ENCODE data around the gene JOSD2.
"Not testable (repeated sequence)": the region's sequence is repeated elsewhere in the genome, so short reads cannot be mapped to it uniquely, and the experiment has no call there.

JOSD2 gene

DNA sequence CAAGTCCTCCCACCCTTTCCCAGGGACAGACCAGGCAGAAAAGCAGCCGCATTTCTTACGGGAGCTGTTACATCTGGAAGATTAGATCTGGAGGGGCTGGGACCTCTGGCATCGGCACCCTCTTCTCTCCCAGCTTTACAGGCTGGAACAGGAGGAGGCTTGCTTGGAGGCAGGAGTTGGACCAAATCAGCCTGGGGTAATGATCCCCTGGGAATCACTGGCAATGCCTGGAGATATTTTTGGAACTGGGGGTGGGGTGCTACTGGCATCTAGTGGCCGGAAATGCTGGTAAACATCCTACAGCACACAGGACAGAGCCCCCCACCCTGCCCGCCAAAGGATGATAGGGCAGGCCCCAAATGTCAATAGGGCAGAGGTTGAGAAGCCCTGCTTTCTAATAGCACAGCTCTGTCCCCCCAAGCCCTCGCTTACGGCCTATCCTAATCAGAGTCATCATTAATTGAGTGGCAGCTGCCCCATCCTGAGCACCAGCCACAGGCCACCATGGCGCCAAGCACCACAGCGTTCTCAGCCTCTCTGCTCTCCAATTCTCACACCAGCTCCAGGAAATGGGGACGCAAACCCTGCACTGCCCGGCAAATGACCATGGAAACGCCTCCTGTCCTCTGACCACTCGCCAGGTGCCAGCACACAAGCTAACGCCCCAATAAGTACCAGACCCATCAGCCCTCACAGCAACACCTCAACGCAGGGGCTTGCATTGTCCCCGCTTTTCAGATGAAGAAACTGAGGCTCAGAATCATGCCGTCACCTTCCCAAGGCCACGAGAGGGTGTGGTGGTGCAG, 36.6 kb upstream of the JOSD2 start:
- peak; percentile 15 for DNase-seq (ENCODE audit: low spot score)

- no peak for DNase-seq (ENCODE audit: low spot score)
Observed at GRCh38 chr19:50546527-50547221, 35.7 kb upstream of the JOSD2 start.

DNA sequence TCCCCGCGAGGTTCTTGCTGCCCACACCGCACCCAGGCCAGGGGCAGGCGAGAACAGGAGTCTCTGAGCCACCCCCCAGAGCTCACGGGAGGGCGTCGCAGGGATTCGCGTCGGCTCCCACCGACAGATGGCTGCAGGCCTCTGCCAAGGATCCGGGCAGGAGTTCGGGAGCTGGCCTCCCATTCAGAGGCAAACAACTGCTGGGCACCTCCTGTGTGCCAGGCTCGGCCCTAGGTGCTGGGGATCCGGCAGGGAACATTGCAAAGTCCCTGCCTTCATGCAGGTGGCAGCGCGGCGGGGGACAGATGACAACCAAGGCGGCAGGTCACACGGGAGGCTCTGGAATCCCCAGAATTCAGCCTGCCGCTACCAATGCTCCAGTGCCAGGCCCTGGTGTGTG, 32.0 kb upstream of the JOSD2 start:
- no peak for DNase-seq (ENCODE audit: low spot score)

GRCh38 chr19:50537769-50538230, 26.8 kb upstream of the JOSD2 start:
- DNase-seq (ENCODE audit: low spot score), result peak; percentile 75

- DNase-seq (ENCODE audit: low spot score), result no peak
Observed at GRCh38 chr19:50537306-50537685, 26.3 kb upstream of the JOSD2 start.

DNA sequence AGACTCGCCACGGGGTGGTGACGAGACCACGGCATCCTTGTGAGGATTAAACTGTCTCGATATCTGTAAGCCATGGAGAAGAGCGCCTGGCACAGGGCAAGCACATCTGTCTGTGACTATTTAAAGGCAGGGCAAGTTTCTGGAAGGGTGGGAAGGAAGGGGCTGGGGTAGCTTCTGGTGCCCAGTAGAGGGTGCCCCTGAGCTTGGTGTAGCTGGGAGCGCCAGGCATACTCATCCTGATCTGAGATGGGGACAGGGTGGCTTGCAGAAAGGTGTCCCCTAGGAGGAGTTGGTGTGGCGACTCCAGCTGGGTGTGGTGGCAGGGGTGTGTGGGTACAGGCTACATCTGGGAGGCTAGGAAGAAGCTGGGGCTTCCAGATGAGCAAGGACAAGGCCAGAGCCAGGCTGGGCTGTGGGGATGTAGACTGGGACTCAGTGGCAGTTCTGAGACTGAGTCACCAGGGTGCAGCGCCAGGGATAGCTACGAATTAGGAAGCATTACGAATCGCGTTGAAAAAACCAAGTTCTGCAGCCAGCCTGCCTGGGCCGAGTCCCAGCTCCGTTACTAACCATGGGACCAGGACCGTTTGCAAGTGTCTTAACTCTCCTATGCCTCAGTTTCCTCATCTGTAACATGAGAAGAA, 25.8 kb upstream of the JOSD2 start:
- DNase-seq (ENCODE audit: low spot score), result no peak

GRCh38 chr19:50535672-50536187, 24.7 kb upstream of the JOSD2 start:
- no peak for DNase-seq (ENCODE audit: low spot score)

DNA sequence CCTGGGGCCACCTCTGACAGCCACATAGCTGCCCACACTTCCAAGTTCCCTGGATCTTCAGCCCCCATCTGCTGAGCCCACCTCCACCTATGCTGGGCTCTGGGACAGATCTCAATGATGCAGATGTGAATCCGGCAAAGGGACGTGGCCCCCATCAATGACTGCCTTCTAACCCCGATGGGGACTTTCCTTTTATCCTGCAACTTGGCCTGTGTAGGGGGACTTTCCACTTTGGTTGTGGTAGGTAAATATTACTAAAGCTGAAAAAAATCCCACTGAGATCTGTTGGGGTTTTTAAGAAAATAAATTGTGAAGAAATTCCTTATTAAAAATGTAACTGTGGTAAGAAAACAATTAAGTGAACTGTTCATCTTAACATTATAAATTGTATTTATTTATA, 23.5 kb upstream of the JOSD2 start:
- no peak for DNase-seq (ENCODE audit: low spot score)

DNA sequence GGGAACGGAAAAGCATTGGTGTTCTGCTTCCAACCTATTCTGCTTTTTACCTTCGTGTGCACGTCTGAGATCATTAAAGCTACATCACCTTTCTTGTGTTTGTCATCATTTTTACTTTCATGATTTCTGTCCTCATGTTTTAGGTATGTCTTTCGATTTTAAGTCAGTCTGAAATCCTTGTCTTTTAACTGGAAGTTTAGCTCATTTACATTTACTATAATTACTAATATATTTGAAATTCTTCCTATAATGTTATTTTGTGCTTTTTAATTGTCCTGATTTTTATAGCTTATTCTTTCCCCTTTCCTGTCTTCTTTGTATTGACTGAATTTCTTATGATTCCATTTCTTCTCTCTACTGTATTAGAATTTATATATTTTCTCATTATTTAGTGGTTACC, 22.0 kb upstream of the JOSD2 start:
- DNase-seq (ENCODE audit: low spot score), result no peak

DNA sequence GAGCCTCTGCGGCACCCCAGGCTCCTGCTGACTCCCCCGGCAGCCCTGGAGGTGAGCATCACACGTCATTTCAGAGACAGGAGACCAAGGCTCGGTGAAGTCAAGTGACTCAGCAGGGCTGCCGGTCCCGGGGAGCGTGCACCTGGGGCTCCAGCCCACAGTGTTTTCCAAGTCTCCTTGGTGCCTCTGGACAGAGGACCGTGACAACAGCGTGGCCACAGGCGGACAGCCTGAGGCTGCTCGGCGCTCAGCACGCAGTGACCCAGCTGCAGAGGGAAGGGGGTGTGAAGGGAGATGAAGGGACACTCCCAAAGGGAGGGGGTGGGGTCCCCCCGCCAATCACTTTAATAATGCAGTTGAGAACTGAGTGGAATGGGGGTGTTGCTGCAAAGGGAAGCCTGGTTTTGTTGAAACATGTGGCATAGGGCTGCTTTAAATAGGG, 20.2 kb upstream of the JOSD2 start:
- no peak for DNase-seq (ENCODE audit: low spot score)

GRCh38 chr19:50528052-50528451, 17.1 kb upstream of the JOSD2 start:
- DNase-seq (ENCODE audit: low spot score), result not testable (repeated sequence)

DNA sequence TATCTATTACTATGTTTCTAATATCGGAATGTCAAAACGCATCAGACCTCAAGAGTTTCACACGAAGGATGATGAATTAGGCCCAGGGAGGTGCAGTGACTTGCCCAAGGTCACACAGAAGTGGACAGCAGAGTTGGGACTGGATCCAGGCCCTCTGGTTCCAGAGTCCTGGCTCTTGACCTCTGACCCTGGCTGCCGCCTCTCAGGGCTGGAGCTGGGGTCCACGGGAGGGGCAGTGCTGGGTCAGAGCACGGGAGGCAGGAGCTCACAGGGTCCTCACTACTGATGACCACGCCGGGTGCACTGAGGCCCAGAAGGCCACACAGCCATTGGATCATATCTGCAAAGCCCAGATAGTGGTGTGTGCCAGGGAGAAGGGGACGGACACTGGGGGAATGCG, 11.9 kb upstream of the JOSD2 start:
- no peak for DNase-seq (ENCODE audit: low spot score)

DNA sequence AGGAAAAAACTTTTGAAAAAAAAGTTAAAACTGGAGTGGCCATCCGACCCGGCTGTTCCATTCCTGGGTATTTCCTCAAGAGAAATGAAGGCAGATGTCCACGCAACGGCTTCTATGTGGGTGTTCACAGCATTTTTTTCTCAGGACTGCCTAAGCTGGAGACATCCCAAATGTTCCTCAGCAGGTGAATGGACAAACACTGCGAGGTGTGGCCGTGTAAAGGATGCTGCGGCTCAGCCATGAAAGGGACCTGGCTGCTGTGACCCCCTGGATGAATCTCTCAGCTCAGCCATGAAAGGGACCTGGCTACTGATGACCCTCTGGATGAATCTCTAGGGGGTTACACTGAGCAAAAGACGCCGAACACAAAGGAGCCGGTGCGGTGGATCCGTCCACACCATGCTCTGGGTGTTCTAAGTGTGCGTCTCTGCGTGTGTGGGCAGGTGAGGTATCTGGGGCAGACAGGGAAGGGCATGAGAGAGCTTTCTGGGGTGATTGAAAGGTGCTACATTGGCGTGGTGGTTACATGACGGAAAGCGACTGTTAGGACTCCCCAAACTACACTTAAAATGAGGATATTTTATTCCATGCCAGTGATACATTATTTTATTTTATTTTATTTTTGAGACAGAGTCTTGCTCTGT, 10.0 kb upstream of the JOSD2 start:
- DNase-seq (ENCODE audit: low spot score), result no peak

DNA sequence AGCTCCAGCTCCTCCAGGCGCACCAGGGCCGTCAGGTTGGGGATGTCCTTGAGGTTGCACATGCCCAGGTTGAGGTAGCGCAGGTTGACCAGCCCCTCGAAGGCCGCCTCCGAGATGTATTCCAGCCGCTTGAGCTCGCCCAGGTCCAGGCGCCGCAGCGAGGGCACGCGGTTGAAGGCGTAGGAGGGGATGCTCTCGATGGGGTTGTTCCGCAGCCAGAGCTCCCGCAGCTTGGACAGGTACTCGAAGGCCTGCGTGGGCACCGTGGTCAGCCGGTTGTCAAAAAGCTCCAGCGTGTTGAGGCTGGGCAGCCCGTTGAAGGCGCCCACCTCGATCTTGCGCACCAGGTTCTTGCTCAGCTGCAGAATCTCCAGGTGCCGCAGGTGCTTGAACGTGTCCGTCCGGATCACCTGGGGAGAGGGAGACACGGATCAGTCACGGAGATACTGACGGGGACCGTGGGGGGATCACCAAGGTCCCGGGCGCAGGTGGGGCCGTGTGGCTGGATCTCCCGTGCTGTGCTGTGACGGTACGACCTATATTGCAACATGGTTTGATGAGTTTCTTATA, 8.1 kb upstream of the JOSD2 start:
- no peak for DNase-seq (ENCODE audit: low spot score)

DNA sequence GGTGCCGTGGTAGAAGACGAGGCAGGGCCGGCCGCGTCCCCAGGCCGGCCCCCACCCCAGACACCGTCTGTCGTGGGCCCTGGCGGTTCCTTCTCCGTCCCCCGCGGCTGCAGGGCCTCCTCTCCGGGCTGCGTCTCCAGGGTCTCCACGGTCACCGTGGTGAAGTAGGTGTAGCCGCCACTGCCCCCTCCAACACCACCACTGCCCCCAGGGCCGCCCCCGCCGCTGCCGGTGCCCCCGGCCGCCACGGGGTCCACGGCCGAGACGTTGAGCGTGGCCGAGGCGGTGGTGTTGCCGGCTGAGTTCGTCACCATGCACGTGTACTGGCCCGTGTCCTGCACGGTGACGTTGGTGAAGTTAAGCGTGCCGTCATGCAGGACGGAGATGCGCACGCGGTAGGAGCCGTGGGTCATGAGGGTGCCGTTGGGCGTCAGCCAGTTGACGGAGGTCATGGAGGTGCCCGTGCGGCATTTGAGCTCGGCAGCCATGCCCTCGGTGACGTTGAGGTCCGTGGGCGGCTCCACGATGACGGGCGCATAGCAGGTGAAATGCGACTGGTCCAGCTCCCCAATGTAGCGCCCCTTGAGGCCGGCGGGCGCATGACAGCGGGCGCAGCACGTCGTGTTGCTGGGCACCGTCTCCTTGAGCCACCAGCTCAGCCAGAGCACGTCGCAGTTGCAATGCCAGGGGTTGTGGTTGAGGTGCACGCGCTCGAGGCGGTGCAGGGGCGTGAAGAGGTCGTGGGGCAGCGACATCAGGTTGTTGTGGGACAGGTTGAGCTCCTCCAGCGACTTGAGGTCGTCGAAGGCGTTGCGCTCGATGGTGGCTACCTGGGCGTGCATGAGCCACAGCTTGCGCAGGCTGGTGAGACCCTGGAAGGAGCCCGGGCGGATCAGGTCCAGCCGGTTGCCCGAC, 7.4 kb upstream of the JOSD2 start:
- DNase-seq (ENCODE audit: low spot score), result no peak

- no peak for DNase-seq (ENCODE audit: low spot score)
Observed at GRCh38 chr19:50517704-50518075, 6.7 kb upstream of the JOSD2 start.

DNA sequence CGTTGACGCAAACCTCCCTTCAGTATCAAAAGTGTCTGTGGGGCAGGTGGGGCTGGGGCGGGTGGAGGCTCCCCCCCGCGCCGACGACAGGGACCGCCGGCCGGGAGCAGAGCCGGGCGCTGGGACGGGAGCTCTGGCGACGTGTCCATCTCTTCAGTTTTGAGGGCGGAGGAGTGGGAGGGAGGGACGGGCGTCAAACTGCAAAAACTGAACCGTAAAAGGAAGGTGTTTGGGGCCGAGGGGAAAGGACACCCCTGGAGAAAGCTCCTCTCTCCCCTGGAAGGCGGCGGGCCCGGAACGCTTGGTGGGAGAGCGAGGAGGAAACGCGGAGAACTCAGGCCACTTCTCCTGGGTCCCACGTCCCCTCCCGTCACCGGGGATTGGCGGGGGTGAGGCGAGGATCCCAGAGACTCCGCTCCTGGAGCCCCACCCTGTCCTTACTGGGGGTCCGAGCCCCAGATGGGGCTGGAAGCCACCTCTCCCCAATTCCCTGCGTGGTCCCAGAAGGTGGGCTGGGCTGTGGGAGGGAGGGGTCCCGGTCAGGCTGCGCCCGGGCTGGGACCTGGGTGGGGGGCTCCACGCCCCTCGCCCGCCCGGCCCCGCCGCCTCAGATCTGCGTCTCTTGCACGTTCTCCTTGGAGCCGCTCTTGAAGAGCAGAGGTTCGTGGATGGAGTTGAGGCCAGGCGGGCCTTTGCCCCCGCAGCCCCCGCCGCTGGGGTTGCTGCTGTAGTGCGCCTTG, 6.1 kb upstream of the JOSD2 start:
- no peak for DNase-seq (ENCODE audit: low spot score)

DNA sequence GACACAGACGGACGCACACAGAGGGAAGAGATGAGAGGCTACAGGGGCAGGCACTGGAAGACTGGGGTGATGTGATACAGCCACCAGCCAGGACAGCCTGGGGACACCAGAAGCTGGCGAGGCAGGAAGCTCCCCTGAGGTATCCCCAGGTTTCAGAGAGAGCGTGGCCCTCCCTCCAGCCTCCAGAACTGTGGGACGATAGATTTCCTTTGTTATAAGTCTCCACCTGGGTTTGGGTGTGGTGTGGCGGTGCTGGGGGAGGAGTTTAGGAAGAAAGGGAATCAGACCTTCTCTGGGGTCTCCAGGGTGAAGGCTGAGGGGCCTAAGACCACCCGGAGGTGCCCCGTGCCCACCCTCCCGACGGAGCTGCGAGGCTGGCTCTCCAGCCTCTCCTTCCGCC, 5.5 kb upstream of the JOSD2 start:
- DNase-seq (ENCODE audit: low spot score), result no peak

- no peak for DNase-seq (ENCODE audit: low spot score)
Observed at GRCh38 chr19:50515168-50515561, 4.2 kb upstream of the JOSD2 start.
